Heart left ventricle (tissue), 16 donors: ENCODE results near the gene RGS12. TPM values are rescaled to one million over a fixed set of nuclear protein-coding genes. Genes with fewer than 3 reads are reported as not detected.

Experiments
- ATAC-seq, 4 donors: fragments of 200-7000 bp; cut with Tn5 transposase; one replicate each; pipeline ENCODE4 v1.9.1; 2020 to 2022; ENCODE audit warnings: moderate library complexity in 4 of 4, mild to moderate bottlenecking in 3 of 4, moderate number of reproducible peaks in 1 of 4
- DNase-seq, 5 donors: peaks; one replicate each; pipeline ENCODE4 v3.0.0-alpha.2; 2020
- H3K27ac ChIP-seq, 12 donors: fragments of 200-600 bp; sonication (generic) in 4 of 12; one replicate each; pipeline versions ENCODE4 v1.5.0 to v1.8.0; 2016 to 2022; ENCODE audit warnings: mild to moderate bottlenecking in 2 of 12
- H3K27me3 ChIP-seq, 9 donors: fragments of 200-600 bp; sonication (generic) in 2 of 9; one replicate each; pipeline versions ENCODE4 v1.5.1 to v1.8.0; 2016 to 2022; ENCODE audit warnings: mild to moderate bottlenecking in 3 of 9
- H3K36me3 ChIP-seq, 9 donors: fragments of 200-600 bp; sonication (generic) in 2 of 9; one replicate each; pipeline versions ENCODE4 v1.5.0 to v1.8.0; 2018 to 2022; ENCODE audit warnings: mild to moderate bottlenecking in 2 of 9
- H3K4me1 ChIP-seq, 12 donors: fragments of 200-600 bp; sonication (generic) in 4 of 12; one replicate each; pipeline versions ENCODE4 v1.5.0 to v1.8.0; 2016 to 2022; ENCODE audit warnings: mild to moderate bottlenecking in 3 of 12
- H3K4me3 ChIP-seq, 12 donors: fragments of 200-600 bp; sonication (generic) in 4 of 12; one replicate each; pipeline versions ENCODE4 v1.5.0 to v1.8.0; 2017 to 2022; ENCODE audit warnings: mild to moderate bottlenecking in 9 of 12, moderate library complexity in 4 of 12
- H3K9me3 ChIP-seq, 12 donors: fragments of 200-600 bp; sonication (generic) in 4 of 12; one replicate each; pipeline versions ENCODE4 v1.5.0 to v1.8.0; 2016 to 2022; ENCODE audit warnings: mild to moderate bottlenecking in 1 of 12
- POLR2A ChIP-seq, 2 donors: fragments of 450-650 bp; IDR thresholded peaks; one replicate each; pipeline ENCODE4 v1.6.1; 2017; ENCODE audit warnings: antibody characterized with exemption in 2 of 2, mild to moderate bottlenecking in 2 of 2, moderate library complexity in 2 of 2
- WGBS, 4 donors: extraction: QIAGEN DNeasy Blood & Tissue Kit in 2 of 4; methylation state at CpG; one replicate each; pipeline versions ENCODE4 v1.1.5 to v1.1.7; 2013 to 2018; 5-methylcytosine and 5-hydroxymethylcytosine counted together
- intact Hi-C, 10 donors: fragments of 100-400 bp; cut with DNase I; formaldehyde crosslinking; loops; one replicate each; pipeline versions ENCODE4 v1.11.1 to v1.14.2; 2022
- polyA plus RNA-seq, 2 donors: library from polyadenylated mRNA; stranded (reverse); fragments of 200-250 nt; gene quantifications; one replicate each; pipeline ENCODE4 v1.2.3, GENCODE V29; 2013
- total RNA-seq, 9 donors: library from RNA; depleted of rRNA in 2 of 9; stranded (reverse); fragments of >200 nt in 2 of 9; fragmentation: NEBNext Ultra II Directional in 3 of 9; extraction: Animal tissue kit (Norgen Biotek cat#: 25700) in 3 of 9; gene quantifications; one replicate each; pipeline versions ENCODE4 v1.1.0 to v1.2.4, GENCODE V29; 2016 to 2023
- TF ChIP-seq, protein P1 (sequence below), 12 donors: fragments of 200-600 bp; sonication (generic) in 4 of 12; IDR thresholded peaks; one replicate each; pipeline versions ENCODE4 v1.5.0 to v1.8.0; 2018 to 2022; ENCODE audit warnings: antibody characterized with exemption in 12 of 12, mild to moderate bottlenecking in 5 of 12
- donor health status: ischemic (EF 13 %, LVEDD 7.1; RV severe dilation, severe dysfunction).
- donor health status: healthy with polysubstance abuse.
- donor health status: DM: no; HTN: yes; CAD: no.
- donor health status: DM: no; HTN: no; CAD: no.
- donor health status: ischemic (EF 25% LVEDD 6.9; RV normal size, moderate dysfunction).
- donor health status: ischemic (EF 25% LVEDD 5.7; RV mildly dilated, moderate dysfunction).
- donor health status: healthy.
- donor health status: DM: yes; HTN: yes; CAD: no.
- donor health status: ischemic (EF 35%, LVEDD 5.7; RV mildly dilated, moderate dysfunction).
- donor health status: nonischemic (EF 11% LVEDD 7.7; RV severe dilation, severe dysfunction).
- donor health status: DM: yes; HTN: yes; CAD: no.
- donor health status: PGD.
- donor health status: ischemic (EF 29% LVEDD 5.4; RV normal size, mild dysfunction).
- donor health status: nonischemic (EF 23%, LVEDD 6.1; RV moderate dilation, normal function).

RGS12 gene
- total and polyA plus RNA-seq, 11 donors, result 8.4 to 18.4 (median 13.9) TPM

DNA sequence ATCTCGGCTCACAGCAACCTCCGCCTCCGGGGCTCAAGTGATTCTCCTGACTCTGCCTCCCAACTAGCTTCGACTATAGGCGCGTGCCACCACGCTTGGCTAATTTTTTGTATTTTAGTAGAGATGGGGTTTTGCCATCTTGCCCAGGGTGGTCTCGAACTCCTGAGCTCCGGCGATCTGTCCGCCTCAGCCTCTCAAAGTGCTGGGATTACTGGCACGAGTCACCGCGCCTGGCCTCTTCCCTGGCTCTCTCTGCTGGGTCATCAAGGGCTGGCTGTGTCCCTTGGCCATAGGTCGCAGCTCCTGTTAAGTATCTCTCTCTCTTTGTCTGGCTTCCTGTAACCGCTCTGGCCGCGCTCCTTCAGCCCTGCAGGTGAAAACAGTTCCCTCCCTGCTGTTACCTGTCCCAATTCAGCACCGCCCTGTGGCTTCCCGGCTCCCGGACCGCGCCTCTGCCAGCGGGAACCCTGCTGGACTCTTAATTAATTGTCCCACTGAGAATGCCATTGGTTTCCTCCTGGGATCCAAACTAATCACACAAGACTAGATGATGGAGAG lies 1.3 kb upstream of the RGS12 start:
- peaks cover 0 to 45% (median 21%) of the 10 kb centered on the region in 12 donors for H3K4me1 ChIP-seq
- peaks cover 0 to 5% (median 0%) of the 10 kb centered on the region in 9 donors for H3K27me3 ChIP-seq
- peak overlapping the region; percentile 76 to 99 (median 95) for H3K27ac ChIP-seq
- peak overlapping the region; percentile 71 to 96 (median 86) for H3K4me3 ChIP-seq
- intact Hi-C loops, result no loop called here
- no peaks in the 10 kb centered on the region for H3K36me3 ChIP-seq
- WGBS, 4 donors, result 35 to 41% (median 37%) methylated on average over 24 of the region's 24 CpGs
- DNase-seq (no peak), ATAC-seq (peak in 1 of 4 donors; percentile 2)
- H3K9me3 ChIP-seq, result no peaks in the 10 kb centered on the region
- TF ChIP-seq POLR2A (IDR thresholded peaks at IDR 0.05), result no peak
- TF ChIP-seq, protein P1, sequence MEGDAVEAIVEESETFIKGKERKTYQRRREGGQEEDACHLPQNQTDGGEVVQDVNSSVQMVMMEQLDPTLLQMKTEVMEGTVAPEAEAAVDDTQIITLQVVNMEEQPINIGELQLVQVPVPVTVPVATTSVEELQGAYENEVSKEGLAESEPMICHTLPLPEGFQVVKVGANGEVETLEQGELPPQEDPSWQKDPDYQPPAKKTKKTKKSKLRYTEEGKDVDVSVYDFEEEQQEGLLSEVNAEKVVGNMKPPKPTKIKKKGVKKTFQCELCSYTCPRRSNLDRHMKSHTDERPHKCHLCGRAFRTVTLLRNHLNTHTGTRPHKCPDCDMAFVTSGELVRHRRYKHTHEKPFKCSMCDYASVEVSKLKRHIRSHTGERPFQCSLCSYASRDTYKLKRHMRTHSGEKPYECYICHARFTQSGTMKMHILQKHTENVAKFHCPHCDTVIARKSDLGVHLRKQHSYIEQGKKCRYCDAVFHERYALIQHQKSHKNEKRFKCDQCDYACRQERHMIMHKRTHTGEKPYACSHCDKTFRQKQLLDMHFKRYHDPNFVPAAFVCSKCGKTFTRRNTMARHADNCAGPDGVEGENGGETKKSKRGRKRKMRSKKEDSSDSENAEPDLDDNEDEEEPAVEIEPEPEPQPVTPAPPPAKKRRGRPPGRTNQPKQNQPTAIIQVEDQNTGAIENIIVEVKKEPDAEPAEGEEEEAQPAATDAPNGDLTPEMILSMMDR (IDR thresholded peaks at IDR 0.05), result no peak

DNA sequence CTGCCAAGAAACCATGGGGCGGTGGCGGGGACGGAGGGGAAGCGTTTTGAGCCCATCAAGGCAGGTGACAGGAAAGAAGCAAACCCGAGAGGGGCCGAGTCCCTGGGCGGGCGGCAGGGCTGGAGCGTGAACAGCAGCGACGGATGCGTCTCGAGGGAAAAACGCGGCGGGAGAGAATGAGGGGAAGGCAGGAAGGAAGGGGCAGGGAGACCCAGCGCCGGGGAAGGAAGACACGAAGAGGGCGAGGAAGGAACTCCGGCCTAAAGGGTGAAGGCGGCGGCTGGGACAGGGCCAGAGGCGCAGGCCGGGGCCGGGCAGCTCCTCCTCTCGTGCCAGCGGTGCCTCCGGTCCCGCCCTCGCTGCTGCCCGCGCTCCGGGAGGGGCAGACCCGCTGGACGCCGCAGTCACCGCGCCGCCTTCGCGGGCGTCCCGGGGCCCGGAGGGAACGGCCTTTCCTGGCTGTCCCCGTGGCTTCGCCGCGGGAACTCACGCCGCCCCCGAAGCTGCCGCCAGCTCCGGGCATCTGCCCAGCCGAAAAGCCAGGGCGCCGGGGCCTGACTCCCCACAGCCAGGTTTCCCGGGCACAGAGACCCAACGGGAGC lies 751 bp upstream of the RGS12 start:
- 0 to 1% (median 1%) methylated on average over 25 to 60 of the region's 60 CpGs for WGBS, 4 donors
- H3K4me1 ChIP-seq, result peaks cover 0 to 41% (median 21%) of the 10 kb centered on the region in 12 donors
- intact Hi-C loops, result no loop called here
- peaks cover 0 to 1% (median 0%) of the 10 kb centered on the region in 12 donors for H3K9me3 ChIP-seq
- H3K27me3 ChIP-seq, result no peaks in the 10 kb centered on the region
- H3K4me3 ChIP-seq, result peak overlapping the region; percentile 71 to 96 (median 86)
- no peak for TF ChIP-seq POLR2A (IDR thresholded peaks at IDR 0.05)
- TF ChIP-seq, protein P1 (IDR thresholded peaks at IDR 0.05), result no peak
- peak in 3 of 4 donors; percentile 60 to 76 (median 73) for ATAC-seq
- peak overlapping the region; percentile 76 to 99 (median 95) for H3K27ac ChIP-seq
- DNase-seq, result peak; percentile 67 to 87 (median 76)
- H3K36me3 ChIP-seq, result no peaks in the 10 kb centered on the region

DNA sequence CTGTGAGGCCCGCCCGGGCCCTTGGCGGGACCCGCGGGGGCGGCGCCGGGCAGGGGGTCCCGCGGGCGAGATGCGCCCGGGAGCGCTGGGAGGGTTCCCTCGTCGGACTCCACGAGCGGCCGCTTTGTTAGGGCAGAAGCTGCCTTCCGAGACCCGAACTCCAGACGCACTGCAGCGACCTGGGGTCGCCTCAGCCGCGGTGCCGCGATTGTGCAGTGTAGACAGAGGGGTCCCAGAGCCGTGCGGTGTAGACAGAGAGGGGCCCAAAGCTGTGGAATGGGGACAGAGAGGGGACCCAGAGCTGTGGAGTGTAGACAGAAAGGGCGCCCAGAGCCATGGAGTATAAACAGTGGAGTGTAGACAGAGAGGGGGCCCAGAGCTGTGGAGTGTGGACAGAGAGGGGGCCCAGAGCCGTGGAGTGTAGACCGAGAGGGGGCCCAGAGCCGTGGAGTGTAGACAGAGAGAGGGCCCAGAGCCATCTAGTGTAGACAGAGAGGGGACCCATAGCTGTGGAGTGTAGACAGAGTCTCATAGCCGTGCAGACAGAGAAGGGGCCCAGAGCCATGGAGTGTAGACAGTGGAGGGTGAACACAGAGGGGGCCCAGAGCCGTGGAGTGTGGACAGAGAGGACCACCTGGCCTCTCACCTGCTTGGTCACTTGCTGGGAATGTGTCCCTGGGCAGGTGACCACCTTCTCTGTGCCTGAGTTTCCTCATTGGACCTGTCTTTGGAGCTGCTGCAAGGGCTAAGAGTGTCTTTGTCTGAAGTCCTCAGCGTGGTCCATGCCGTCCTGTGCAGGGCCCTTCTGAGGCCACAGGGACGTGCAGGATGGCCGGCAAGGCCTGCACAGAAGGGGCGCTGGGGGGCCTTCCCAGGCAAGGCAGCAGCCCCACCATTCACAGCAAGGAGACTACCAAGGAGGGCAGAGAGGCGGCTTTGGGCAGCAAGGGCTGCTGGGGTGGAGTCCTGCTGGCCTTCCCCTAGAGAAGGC lies 875 bp downstream of the RGS12 start:
- Histone ChIP-seq H3K9me3 (peaks cover 0 to 11% (median 0%) of the 10 kb centered on the region in 12 donors), H3K4me1 (peaks cover 0 to 31% (median 18%) of the 10 kb centered on the region in 12 donors), H3K27me3 (no peaks in the 10 kb centered on the region), H3K27ac (peak overlapping the region; percentile 55 to 98 (median 78)), H3K4me3 (peak overlapping the region; percentile 33 to 96 (median 74)), H3K36me3 (no peaks in the 10 kb centered on the region)
- ATAC-seq, result peak in 1 of 4 donors; percentile 2
- intact Hi-C loops, result no loop called here
- TF ChIP-seq, protein P1 (IDR thresholded peaks at IDR 0.05), result no peak
- no peak for TF ChIP-seq POLR2A (IDR thresholded peaks at IDR 0.05)
- 15 to 22% (median 17%) methylated on average over 30 to 42 of the region's 42 CpGs for WGBS, 4 donors
- no peak for DNase-seq
